Measurements from ENCODE around the gene ZSWIM2. TPM values are rescaled to one million over a fixed set of nuclear protein-coding genes. Genes with fewer than 3 reads are reported as not detected.

ZSWIM2 gene
- total and polyA plus RNA-seq, 2 experiments from 2014 or later: not detected

DNA sequence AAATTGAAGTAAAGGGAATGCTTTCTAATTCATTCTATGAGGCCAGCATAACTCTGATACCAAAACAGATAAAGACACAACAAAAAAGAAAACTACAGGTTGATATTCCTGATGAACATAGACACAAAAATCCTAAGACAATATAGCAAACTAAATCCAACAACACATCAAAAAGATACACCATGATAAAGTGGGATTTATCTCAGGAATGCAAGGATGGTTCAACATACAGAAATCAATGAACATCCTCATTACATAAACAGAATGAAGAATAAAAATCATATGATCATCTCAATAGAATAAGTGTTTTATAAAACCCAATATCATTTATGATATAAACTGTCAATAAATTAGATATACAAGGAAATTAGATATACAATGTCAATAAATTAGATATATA, 65.7 kb downstream of the ZSWIM2 start (continued):
- TF ChIP-seq, protein P1, sequence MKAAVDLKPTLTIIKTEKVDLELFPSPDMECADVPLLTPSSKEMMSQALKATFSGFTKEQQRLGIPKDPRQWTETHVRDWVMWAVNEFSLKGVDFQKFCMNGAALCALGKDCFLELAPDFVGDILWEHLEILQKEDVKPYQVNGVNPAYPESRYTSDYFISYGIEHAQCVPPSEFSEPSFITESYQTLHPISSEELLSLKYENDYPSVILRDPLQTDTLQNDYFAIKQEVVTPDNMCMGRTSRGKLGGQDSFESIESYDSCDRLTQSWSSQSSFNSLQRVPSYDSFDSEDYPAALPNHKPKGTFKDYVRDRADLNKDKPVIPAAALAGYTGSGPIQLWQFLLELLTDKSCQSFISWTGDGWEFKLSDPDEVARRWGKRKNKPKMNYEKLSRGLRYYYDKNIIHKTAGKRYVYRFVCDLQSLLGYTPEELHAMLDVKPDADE (IDR thresholded peaks at IDR 0.05): no peak
- TF ChIP-seq, protein P2, sequence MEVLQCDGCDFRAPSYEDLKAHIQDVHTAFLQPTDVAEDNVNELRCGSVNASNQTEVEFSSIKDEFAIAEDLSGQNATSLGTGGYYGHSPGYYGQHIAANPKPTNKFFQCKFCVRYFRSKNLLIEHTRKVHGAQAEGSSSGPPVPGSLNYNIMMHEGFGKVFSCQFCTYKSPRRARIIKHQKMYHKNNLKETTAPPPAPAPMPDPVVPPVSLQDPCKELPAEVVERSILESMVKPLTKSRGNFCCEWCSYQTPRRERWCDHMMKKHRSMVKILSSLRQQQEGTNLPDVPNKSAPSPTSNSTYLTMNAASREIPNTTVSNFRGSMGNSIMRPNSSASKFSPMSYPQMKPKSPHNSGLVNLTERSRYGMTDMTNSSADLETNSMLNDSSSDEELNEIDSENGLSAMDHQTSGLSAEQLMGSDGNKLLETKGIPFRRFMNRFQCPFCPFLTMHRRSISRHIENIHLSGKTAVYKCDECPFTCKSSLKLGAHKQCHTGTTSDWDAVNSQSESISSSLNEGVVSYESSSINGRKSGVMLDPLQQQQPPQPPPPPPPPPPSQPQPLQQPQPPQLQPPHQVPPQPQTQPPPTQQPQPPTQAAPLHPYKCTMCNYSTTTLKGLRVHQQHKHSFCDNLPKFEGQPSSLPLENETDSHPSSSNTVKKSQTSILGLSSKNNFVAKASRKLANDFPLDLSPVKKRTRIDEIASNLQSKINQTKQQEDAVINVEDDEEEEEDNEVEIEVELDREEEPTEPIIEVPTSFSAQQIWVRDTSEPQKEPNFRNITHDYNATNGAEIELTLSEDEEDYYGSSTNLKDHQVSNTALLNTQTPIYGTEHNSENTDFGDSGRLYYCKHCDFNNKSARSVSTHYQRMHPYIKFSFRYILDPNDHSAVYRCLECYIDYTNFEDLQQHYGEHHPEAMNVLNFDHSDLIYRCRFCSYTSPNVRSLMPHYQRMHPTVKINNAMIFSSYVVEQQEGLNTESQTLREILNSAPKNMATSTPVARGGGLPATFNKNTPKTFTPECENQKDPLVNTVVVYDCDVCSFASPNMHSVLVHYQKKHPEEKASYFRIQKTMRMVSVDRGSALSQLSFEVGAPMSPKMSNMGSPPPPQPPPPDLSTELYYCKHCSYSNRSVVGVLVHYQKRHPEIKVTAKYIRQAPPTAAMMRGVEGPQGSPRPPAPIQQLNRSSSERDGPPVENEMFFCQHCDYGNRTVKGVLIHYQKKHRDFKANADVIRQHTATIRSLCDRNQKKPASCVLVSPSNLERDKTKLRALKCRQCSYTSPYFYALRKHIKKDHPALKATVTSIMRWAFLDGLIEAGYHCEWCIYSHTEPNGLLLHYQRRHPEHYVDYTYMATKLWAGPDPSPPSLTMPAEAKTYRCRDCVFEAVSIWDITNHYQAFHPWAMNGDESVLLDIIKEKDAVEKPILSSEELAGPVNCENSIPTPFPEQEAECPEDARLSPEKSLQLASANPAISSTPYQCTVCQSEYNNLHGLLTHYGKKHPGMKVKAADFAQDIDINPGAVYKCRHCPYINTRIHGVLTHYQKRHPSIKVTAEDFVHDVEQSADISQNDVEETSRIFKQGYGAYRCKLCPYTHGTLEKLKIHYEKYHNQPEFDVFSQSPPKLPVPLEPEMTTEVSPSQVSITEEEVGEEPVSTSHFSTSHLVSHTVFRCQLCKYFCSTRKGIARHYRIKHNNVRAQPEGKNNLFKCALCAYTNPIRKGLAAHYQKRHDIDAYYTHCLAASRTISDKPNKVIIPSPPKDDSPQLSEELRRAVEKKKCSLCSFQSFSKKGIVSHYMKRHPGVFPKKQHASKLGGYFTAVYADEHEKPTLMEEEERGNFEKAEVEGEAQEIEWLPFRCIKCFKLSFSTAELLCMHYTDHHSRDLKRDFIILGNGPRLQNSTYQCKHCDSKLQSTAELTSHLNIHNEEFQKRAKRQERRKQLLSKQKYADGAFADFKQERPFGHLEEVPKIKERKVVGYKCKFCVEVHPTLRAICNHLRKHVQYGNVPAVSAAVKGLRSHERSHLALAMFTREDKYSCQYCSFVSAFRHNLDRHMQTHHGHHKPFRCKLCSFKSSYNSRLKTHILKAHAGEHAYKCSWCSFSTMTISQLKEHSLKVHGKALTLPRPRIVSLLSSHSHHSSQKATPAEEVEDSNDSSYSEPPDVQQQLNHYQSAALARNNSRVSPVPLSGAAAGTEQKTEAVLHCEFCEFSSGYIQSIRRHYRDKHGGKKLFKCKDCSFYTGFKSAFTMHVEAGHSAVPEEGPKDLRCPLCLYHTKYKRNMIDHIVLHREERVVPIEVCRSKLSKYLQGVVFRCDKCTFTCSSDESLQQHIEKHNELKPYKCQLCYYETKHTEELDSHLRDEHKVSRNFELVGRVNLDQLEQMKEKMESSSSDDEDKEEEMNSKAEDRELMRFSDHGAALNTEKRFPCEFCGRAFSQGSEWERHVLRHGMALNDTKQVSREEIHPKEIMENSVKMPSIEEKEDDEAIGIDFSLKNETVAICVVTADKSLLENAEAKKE (CRISPR knock-in tag; IDR thresholded peaks at IDR 0.05): no peak
- no peak for TF ChIP-seq EZH2phosphoT487 (IDR thresholded peaks at IDR 0.05; ENCODE audit: unreplicated experiment)
- TF ChIP-seq JUNB (IDR thresholded peaks at IDR 0.05; ENCODE audit: unreplicated experiment): no peak

DNA sequence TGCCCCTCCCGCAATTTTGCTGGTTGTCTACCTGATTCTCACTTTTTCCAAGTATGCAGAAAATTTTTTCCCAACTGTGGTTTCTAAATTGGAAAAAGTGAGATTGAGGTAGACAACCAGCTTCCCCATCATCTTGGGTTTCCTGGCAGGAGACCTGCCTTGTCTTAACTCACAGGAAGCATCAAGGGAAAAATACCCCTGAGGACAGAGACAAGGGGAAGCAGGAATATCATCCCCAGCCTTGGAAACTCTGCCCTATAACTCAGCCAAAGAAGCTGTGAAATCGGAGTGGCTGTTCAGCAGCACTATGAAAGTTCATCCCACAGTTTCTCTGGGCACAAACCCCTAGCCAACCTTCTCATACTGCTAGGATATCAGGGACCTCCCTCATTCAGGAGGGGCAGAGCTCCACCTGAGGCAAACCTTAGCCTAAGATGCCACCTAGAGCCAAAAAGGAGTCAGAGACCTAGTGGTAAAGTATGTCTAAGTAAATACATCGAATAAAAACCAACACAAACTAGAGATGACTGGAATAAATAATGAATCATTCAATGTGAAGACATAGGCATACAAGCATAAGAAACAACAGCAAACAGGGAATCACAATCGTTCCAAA, 68.2 kb downstream of the ZSWIM2 start:
- no peaks in the 10 kb centered on the region for H3K36me3 ChIP-seq (ENCODE audit: insufficient read depth)
- peak; percentile 88 for DNase-seq (ENCODE audit: low spot score)
- no peaks in the 10 kb centered on the region for H3K27me3 ChIP-seq (ENCODE audit: insufficient read depth)
- Mint-ChIP-seq H3K4me1 (peaks cover 2% of the 10 kb centered on the region; the same call in 1 of the 3 replicates), H3K27ac (no peak overlapping the region), H3K9me3 (peaks cover 8% of the 10 kb centered on the region; the same call in 2 of the 3 replicates), H3K4me3 (no peak overlapping the region), H3K36me3 (ENCODE audit: low read depth) (no peaks in the 10 kb centered on the region), H3K27me3 (ENCODE audit: insufficient read depth, low read depth, poor library complexity) (no peaks in the 10 kb centered on the region)
- TF ChIP-seq ZNF114 (CRISPR knock-in tag; IDR thresholded peaks at IDR 0.05) (no peak), EZH2phosphoT487 (IDR thresholded peaks at IDR 0.05; ENCODE audit: unreplicated experiment) (no peak)
- TF ChIP-seq, protein P3, sequence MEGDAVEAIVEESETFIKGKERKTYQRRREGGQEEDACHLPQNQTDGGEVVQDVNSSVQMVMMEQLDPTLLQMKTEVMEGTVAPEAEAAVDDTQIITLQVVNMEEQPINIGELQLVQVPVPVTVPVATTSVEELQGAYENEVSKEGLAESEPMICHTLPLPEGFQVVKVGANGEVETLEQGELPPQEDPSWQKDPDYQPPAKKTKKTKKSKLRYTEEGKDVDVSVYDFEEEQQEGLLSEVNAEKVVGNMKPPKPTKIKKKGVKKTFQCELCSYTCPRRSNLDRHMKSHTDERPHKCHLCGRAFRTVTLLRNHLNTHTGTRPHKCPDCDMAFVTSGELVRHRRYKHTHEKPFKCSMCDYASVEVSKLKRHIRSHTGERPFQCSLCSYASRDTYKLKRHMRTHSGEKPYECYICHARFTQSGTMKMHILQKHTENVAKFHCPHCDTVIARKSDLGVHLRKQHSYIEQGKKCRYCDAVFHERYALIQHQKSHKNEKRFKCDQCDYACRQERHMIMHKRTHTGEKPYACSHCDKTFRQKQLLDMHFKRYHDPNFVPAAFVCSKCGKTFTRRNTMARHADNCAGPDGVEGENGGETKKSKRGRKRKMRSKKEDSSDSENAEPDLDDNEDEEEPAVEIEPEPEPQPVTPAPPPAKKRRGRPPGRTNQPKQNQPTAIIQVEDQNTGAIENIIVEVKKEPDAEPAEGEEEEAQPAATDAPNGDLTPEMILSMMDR (conservative IDR thresholded peaks at IDR 0.05; ENCODE audit: low read depth in 2 of 2): peak; percentile 94 to 96
- H3F3A ChIP-seq (replicated peaks; ENCODE audit: low read depth): no peaks in the 10 kb centered on the region
- peak overlapping the region; percentile 75; the same call in 1 of the 2 replicates for H2AFZ ChIP-seq
- no peak overlapping the region for H3K27ac ChIP-seq (ENCODE audit: low read depth)
- no peak overlapping the region for H3K4me3 ChIP-seq
- no peaks in the 10 kb centered on the region for H3K4me1 ChIP-seq (ENCODE audit: insufficient read depth)
- ATAC-seq: peak; percentile 100
- no peak overlapping the region for H3K4me2 ChIP-seq
- H3K79me2 ChIP-seq (replicated peaks; ENCODE audit: insufficient read depth): no peaks in the 10 kb centered on the region
- H4K20me1 ChIP-seq (replicated peaks; ENCODE audit: insufficient read depth): no peaks in the 10 kb centered on the region
- no peaks in the 10 kb centered on the region; the same call in 1 of the 2 replicates for H3K9me2 ChIP-seq (ENCODE audit: insufficient read depth)

Other genes with a start within 250 kb of the ZSWIM2 start
- 26.3 and 27.2 TPM in 2 replicates for gene FAM171B, start 155.1 kb downstream of the ZSWIM2 start, total RNA-seq (2014; rRNA removed; shearing (Covaris generic))
- gene FAM171B, start 155.1 kb downstream of the ZSWIM2 start, polyA plus RNA-seq (2016; fragmentation: Nextera tagmentation; extraction: Ambion mirVana): 9.8 and 10.7 TPM in 2 replicates